ENCODE measurements around the gene RPP14.

RPP14 gene

DNA sequence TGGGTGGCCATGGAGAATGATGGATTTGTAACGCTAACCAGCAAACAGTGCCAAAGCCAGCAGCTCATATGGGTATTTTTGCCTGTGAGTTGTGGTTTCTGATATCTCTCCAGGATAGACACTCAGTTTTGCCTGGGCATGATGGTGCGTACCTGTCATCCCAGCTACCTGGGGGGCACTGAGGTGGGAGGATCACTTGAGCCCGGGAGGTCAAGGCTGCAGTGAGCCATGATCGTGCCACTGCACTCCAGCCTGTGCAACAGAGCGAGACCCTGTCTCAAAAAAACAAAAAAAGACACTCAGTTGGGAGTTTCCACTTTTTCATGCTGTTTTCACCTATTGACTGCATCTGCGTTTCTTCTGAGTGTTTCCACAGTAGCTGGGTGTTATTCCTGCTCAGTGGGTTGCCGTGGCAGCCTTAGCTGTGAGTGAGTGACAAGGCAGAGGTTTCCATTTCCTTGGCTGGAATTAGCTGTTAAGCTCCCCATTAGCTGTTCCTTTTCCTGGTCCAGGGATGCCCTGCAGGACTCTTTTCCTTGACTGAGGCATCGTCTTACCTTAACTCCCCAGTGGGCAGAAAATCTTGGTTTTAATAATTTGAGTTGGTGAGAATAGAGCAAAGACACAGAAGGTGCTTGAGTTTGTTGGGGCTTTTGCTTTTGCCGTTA, 14.2 kb upstream of the RPP14 start:
- no peak for DNase-seq (ENCODE audit: low read depth)

DNA sequence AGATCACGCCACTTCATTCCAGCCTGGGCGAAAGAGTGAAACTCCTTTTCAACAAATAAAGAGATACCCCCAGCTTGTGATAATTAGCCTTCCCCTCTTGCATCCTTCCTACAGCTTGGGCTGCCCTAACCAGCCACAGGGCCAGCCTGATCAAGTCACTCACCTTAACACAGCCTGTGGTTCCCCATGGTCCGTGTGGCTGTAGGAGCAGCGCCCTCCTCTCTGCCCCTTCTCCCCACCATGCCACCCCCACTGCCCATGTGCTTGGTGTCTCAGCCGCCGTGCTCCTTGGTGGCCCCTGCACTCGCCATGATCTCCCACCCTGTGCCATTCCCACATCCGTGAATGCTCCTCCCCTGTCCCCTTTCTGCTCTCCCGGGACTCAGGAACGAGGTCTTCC, 13.2 kb upstream of the RPP14 start:
- no peak for DNase-seq (ENCODE audit: low read depth)

DNA sequence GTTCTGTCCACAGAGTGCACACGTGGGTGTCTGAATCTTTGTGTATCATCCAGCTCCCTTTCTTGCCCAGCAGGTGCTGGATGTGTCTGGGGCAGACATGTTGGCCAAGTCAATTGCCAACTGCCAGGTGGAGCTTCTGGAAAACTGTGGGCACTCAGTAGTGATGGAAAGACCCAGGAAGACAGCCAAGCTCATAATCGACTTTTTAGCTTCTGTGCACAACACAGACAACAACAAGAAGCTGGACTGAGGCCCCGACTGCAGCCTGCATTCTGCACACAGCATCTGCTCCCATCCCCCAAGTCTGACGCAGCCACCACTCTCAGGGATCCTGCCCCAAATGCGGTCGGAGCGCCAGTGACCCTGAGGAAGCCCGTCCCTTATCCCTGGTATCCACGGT, 12.5 kb upstream of the RPP14 start:
- no peak for DNase-seq (ENCODE audit: low read depth)

DNA sequence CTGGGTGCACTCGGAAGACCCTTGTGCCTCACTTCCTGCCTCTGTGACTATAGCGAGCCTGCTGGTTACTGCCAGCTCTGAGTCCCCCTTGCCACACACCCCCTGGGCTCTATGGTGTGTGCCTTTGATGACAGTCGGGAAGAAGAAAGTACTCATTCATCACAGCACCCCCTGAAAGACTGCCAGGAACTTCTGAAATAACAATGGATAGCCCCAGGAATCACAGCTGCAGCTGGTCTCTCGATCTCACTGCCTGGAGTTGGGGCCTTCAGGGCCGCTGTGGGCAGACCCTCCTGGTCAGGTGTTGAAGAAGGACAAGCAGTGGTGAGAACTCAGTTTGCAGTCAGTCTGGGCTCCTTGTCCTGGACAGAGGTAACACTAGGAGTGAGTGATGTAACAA, 9.8 kb upstream of the RPP14 start:
- no peak for DNase-seq (ENCODE audit: low read depth)

DNA sequence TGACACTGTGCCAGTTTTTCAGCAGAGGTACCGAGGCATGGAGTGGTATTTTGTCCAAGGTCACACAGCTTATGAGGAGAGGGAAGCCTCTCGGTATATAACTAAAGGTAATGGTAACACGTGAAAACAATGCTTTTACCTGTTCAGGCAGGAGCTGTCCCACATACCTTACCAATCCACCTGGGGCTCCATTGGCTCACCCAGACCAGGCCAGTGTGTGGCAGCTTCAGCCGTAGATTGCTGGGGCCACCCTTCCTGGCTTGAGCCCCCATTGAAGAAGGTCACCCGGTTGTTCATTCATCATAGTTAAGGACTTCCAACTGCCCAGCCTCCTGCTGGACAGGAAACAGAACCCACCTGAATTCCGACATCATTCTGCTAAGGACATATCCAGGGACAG, 9.2 kb upstream of the RPP14 start:
- no peak for DNase-seq (ENCODE audit: low read depth)

DNA sequence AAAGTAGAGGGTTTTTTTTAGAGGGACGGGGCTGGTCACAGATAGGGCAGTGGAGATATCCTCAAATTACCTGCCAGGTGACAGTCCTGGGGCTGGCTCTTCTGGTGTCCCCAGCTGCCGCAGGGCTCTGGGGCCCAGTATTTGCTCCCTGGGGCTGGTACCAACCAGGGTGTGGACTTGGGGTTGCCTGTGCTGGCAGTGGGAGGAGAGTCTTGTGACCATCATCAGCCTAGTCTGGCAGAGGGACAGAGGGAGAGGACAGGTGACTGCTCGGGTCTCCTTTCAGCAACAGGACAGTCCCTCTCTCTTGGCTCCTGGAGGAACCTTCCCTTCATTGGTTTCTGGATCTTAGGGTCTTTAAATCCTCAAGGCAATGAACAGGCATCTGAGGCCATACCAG, 7.9 kb upstream of the RPP14 start:
- DNase-seq (ENCODE audit: low read depth), result no peak

DNA sequence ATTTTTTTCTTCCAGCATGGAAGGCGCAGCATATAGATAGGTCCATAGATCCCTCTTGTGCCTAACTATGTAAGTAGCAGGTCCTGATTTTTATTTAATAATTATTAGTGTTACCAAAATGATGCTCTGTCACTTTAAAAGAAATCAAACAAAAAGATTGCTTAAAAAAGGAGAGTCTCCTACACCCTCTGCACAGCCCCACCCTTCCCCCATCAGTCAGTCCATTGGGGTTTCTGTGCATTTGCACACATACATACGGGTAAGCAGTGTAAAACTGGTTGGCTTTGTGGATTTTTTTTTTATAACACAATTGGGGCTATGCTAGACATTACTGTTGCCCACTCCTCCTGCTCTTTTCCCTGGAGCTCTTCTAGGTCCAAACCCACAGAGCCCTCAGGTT, 7.0 kb upstream of the RPP14 start:
- DNase-seq (ENCODE audit: low read depth), result no peak

DNA sequence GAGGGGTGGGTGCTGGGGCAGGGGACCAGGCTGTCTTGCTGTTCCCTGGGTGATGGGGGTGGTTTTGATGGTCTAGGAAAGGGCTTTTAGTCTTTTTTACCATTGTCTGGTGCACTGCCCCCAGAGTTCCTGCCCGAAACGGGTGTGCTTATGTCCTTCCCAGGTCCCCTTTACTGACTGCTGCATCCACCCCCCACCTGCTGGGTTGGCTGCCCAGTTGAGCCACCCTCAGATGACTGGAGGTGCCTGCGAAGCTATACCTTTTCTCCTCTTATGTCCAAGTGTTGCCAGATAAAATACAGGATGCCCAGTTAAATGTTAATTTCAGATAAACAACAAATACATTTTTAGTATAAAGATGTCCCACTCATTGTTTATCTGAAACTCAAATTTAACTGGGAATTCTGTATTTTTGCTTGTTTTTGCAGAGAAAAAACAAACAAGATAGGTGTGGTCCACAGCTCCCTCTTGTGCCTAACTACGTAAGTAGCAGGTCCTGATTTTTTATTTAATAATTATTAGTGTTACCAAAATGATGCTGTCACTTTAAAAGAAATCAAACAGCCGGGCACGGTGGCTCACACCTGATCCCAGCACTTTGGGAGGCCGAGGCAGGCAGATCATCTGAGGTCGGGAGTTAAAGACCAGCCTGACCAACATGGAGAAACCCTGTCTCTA, 6.1 kb upstream of the RPP14 start:
- no peak for DNase-seq (ENCODE audit: low read depth)

DNA sequence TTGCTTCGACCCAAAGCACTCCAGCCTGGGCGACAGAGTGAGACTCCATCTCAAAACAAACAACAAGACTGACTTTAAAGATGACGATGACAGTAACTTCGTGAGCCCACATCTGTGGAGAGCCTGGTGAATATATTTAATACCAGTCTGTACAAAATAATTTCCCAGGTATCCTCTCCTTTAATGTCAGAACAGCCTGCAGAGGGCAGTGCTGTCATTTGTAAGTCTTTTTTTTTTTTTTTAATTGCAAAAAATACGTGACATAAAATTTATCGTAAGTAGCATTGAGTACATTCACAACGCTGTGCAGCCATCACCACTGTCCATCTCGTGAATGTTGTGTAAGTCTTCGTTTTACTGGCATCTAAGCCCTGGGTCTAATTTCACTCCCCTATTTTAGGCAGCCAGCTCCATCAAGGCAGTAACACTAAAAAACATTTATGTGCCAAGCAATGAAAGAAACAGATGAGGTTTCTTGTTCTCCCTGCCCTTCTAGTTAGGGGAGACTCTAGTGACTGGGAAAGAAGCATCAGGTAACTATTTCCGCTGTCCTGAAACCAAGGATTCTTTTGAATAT, 1.7 kb downstream of the RPP14 start:
- no peak for DNase-seq (ENCODE audit: low read depth)

DNA sequence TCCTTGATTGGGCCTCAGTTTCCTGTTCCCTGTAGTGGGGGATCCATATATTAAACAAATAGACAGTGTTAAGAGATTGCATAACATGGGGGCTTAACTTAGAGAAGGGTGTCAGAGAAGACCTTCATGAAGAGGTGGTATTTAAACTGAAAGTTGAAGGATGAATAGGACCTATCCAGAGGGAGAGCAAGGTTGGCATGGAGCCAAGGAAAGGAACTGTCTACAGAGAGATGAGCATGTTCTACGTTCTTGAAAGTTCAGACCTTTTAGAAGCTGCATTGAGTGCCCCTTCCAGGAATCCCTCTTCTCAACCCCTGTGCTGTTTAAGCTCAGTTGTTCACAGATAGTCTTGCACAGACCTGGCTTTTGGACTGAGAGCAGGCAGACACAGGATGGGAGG, 2.7 kb downstream of the RPP14 start:
- DNase-seq (ENCODE audit: low read depth), result no peak

DNA sequence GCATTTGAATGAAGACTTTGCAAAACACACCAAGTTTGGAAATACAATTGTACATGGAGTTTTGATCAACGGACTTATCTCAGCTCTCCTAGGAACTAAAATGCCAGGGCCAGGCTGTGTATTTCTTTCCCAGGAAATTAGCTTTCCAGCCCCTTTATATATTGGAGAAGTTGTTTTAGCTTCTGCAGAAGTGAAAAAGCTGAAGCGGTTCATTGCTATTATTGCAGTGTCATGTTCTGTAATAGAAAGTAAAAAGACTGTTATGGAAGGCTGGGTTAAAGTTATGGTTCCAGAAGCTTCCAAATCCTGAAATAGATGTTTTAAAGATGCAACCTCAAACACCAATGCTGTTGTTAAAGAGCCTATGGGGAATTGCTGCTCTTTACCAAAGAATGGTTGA, 11.8 kb downstream of the RPP14 start:
- DNase-seq (ENCODE audit: low read depth), result no peak

DNA sequence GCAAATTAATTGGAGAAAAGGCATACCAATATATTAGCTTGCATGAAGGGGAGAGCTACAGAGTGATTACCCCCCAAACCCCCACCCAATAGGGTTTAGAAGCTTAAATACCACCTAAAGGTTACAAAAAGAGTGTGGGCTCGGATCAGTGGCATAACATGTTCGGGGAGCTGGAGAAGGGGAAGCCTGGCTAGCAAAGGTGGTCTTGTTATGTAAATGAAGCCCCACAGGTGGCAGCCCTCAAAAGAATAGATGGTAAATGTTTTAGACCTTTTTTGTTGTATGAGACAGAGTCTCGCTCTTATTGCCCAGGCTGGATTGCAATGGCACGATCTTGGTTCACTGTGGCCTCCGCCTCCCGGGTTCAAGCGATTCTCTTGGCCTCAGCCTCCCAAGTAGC, 15.7 kb downstream of the RPP14 start:
- no peak for DNase-seq (ENCODE audit: low read depth)

DNA sequence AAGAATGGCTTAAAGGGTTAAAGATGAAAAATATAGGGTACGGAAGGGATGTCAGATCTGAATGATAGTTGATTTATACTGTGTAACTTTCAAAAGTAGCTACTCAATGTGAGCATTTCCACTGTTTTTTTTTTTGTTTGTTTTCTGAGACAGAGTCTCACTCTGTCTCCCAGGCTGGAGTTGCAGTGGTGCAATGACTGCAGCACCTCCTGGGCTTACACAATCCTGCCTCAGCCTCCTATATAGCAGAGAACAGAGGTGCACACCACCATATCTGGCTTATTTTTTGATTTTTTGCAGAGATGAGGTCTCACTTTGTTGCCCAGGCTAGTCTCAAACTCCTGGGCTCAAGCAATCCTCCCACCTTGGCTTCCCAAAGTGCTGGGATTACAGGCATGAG, 16.7 kb downstream of the RPP14 start:
- no peak for DNase-seq (ENCODE audit: low read depth)

DNA sequence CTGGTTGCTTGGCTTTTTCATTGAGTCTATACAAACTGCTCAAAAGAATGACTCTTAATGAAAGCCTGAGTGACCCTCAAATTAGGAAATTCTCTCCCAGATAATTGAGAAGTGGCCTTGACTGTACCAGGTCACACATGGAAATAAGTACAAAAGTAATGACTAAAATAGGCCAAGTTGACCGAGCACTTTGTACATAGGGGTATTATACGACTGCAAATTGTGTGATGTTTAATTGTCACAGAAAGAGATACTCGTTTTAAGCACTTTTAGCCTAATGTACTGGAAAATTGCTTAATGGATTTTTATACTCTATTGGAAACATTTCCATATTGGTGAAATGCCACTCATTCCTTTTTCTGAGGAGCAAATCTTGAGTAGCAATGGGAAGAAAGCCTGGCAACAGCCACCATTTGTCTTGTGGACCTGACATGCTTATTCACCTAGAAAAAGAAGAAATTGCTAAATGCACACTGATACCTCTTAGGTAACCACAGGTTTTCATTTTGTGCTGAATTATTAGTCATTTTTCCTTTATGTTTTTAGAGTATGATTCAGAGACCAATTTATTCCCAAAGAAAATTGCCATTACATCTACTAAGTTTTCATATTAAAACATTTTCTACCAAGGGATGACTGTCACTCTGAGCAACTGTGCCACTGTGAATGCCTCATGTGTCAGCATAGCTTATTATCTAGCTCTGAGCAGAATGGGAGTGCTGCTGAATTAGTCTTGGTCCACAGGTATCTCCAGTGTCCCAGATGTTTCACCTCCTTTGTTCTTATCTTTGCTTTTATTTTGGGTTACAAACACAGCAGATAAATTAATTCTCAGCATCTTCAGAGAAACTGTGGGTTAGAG, 17.7 kb downstream of the RPP14 start:
- DNase-seq (ENCODE audit: low read depth), result no peak

DNA sequence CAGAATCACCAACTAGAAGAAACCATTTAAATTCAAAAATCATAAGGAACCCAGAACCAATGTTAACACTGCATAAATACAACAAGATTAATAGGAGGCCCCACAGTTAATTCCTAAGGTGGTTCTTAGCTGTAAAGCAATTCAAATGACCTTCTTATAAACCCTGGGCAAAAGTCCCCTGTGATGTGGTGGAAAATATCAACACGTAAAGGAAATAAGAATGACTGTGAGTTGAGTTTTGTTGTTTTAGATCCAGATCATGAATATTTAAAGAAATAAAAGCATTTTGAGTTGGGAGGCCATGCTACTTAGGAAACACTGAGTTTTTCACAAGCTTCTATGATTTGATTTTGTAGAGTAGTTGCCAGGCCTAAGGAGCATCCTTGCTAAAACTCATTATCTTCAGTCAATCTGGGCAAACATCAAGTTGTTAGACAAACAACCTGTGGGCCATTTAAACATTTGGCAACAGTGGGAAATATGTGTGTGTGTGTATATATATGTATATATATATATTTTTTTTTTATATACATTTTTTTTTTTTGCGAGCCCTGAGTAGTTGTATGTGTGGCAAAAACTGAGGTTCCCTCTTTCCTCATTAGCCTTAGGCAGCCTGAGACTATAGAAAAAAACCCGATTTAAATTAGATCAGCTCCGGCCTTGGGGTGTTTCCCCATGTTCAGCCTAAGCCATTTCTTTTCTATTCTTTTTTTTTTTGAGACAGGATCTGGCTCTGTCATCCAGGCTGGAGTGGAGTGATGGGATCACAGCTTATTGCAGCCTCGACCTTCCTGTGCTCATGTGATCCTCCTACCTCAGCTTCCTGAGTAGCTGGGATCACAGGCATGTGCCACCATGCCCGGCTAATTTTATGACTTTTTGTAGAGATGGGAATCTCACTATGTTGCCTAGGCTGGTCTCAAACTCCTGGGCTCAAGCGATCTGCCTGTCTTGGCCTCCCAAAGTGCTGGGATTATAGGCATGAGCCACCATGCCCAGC, 18.6 kb downstream of the RPP14 start:
- no peak for DNase-seq (ENCODE audit: low read depth)

DNA sequence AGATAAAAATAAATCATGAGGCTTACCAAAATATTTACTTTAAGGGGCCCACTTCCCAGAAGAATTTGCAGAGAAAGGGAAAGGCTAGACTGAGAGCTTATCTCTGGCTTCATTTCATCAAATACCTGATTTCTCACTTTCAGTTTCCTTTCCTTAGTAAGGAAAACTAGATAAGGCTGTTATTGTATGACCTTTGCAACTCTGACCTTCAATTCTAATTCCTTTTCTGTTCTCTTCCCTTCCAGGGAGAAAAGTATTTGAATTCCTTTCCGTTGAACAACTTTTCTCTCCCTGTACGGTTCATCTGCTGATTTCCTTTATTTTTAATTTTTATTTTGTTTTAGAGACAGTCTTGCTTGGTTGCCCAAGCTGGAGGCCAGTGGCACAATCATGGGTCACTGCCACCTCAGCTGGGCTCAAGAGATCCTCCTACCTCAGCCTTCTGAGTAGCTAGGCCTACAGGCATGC, 19.5 kb downstream of the RPP14 start:
- DNase-seq (ENCODE audit: low read depth), result no peak

DNA sequence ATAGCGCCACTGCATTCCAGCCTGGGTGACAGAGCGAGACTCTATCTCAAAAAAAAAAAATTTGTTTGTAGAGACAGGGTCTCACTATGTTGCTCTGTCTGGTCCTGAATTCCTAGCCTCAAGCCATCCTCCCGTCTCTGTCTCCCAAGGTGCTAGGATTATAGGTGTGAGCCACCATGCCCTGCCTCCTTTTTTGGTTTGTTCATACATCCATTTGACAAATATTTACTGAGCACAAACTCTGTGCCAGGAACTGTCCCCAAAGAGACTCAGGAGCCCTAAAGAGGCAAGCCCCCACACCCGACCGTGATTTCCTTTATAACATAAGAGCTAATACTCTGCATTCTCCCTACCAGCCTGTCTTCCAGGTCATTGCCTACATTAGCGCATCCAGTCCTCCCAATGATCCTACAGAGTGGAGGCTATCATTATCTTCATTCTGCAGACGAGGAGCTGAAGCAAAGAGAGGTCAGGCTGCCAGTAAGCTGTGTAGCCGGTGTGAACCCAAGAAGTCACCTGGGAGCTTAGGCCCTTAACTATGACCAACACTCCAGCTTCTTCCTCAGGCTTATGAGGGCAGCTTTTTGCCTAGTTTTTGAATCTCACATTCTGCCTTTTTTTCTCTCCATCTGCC, 20.3 kb downstream of the RPP14 start:
- no peak for DNase-seq (ENCODE audit: low read depth)

DNA sequence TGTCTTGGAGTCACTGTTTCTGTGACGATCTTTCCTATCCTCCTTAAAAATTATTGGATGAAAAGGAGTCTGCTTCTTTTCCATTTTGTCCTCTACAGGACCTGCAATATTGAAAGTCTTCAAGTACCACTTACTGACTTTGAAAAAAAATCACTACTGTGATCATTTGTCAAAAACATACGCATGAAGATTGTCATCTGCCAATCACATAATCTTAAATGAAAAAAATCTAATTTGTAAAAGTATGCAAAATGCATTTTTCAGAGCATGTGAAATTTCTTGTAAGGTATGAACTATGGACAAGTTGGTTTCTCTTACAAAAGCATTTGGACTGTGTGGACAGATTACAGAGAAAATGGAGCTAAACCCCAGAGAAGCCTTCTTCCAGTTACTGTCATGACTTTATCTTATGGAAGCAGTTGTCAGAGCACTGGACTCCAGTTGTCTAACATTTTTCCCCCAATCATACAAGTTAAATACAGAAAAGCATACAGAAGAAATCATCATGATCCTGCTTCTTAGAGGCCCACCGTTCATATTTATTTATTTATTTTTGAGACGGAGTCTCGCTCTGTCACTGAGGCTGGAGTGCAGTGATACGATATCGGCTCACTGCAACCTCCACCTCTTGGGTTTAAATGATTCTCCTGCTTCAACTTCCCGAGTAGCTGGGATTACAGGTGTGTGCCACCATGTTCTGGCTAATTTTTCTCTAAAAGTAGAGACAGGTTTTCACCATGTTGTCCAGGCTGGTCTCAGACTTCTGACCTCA, 23.3 kb downstream of the RPP14 start:
- no peak for DNase-seq (ENCODE audit: low read depth)

DNA sequence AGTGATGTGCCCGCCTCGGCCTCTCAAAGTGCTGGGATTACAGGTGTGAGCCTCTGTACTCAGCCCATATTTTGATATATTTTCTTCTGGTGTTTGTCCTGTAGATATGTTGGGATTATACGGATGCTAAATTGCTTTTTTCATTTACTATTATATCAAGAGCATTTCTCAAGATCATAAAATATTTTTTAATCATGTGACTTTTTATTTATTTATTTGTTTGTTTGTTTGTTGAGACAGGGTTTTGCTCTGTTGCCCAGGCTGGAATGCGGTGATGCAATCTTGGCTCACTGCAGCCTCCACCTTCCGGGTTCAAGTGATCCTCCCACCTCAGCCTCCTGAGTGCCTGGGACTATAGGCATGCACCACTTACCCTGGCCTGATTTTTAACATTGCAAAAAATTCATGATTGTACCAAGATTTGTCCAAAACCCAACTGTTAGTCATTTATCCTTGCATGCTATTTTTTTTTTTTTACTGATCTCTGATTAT, 23.9 kb downstream of the RPP14 start:
- DNase-seq (ENCODE audit: low read depth), result no peak

DNA sequence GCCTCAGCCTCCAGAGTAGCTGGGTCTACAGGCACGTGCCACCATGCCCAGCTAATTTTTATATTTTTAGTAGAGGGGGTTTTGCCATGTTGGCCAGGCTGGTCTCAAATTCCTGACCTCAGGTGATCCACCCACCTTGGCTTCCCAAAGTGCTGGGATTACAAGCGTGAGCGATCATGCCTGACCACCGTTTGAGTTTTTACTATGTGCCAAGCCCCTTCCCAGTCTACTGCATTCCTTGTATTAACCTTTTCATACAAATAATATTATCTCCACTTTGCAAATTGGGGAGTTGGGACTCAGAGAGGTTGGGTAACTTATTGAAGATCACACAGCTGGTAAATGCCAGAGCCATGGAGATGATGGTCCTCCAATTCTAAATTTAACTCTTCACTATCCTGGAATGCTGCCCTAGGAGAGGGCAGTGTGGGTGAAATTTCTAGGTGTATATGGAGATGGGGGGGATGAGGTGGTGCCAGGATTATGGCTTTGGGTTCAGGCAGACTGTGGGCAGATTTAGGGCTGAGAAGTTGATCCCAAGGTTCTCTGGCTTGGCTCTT, 25.6 kb downstream of the RPP14 start:
- no peak for DNase-seq (ENCODE audit: low read depth)

Measured in activated T-cell treated with anti-CD3 and anti-CD28 coated beads for 1 hour (primary cell).